GM19239 (cell line): Measurements from ENCODE around the gene MLF1.
"Not testable (repeated sequence)": the region's sequence is repeated elsewhere in the genome, so short reads cannot be mapped to it uniquely, and the experiment has no call there.

Experiments used
- DNase-seq: peaks from one replicate; pipeline ENCODE4 v3.0.0; 2011; ENCODE audit warnings: low spot score; ENCODE audit not compliant: insufficient read length
- FAIRE-seq: peaks from 2 replicates; lab custom pipeline; 2011; peaks lifted over from hg19 to GRCh38; lab: Jason Lieb, UNC

The MLF1 gene, protein sequence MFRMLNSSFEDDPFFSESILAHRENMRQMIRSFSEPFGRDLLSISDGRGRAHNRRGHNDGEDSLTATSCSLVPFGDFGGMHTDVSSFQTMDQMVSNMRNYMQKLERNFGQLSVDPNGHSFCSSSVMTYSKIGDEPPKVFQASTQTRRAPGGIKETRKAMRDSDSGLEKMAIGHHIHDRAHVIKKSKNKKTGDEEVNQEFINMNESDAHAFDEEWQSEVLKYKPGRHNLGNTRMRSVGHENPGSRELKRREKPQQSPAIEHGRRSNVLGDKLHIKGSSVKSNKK

GRCh38 chr3:158570999-158571702, at the start of gene MLF1:
Gene MLF1, plus strand, starts transcription at chr3:158571194. Its CDS starts 107 bp downstream, at chr3:158571301.
- DNase-seq (peak; percentile 82), FAIRE-seq (peak; percentile 90)

GRCh38 chr3:158522221-158523136, 48.5 kb upstream of the MLF1 start:
- DNase-seq, result no peak
- no peak for FAIRE-seq

DNA sequence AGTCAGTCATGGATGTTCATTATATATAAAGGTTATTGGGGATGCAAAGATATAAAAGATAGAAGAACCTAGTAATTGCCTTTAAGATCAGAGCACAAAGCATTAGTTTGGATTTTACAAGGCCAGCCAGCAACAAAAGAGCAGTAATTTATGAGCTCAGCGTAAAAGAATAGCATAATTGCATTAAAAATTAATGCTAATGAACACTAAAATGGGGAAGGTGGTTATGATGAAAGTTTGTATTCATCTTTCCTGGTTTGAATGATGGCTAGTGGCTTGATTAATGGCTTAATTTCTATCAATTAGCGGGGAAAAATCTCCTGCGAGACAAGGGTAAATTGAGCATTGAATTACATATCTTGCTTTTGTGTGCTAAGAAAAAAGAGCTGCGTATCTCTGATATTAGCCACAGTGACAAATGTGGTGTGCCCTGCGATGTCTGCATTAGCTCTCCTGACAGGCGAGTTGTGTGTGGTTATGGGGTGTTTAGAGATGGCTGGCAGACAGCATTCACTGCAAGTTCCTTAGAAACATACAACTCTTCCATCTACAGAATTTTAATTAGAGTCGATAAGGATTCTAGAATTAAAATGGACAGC, 42.8 kb upstream of the MLF1 start:
- FAIRE-seq (no peak), DNase-seq (no peak)

GRCh38 chr3:158531334-158531733, 39.7 kb upstream of the MLF1 start:
- DNase-seq (no peak), FAIRE-seq (no peak)

- DNase-seq (no peak), FAIRE-seq (peak; percentile 18)
Measured at GRCh38 chr3:158532099-158532734, 38.8 kb upstream of the MLF1 start.

GRCh38 chr3:158535918-158536317, 35.1 kb upstream of the MLF1 start:
- FAIRE-seq (no peak), DNase-seq (no peak)

DNA sequence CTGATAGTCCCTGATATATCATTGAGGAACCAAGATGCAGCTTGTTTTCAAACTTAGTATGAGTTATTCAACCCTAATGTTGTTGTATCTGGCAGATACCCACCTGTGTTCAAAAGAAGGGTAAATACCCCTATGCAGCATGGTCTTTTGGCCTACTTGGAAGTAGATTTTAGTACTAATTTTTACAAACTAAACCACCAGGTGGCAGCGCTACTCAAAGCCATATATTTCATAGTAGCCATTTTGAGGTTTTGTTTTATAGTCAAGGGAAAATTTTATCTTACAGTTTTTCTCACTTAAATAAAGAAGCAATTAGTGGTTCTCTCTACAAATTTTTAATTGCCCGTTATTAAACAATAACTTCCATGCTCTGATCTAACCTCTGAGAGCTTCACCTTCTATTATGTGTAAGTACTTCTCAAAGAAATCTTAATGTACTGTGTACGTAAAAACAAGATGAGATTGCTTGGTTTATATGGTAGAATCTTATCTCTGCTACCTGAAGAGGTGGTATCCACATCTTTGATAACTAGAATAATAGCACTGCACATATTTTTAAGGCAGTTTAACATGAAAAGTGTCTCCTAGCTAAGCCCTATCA, 31.5 kb upstream of the MLF1 start:
- FAIRE-seq (peak; percentile 42), DNase-seq (peak; percentile 3)

DNA sequence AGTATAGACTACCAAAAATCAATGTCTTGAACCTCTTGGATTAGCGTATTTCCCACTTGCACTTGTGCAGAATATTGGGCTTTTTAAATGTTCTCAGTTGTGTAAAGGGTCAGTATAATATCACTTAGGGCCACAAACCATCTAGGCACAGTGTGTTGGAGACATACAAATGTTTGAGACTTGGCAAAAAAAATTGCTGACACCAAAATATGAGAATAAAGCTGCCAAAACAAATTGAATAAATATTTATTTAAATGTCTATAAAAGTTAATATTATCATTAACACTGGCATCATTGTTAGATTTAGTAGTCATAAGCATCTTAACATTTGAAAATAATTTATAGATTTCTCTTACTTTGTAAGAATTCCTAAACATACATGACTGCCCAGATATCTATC, 30.9 kb upstream of the MLF1 start:
- FAIRE-seq, result no peak
- DNase-seq, result no peak

GRCh38 chr3:158548691-158549090, 22.3 kb upstream of the MLF1 start:
- DNase-seq, result no peak
- FAIRE-seq, result no peak

DNA sequence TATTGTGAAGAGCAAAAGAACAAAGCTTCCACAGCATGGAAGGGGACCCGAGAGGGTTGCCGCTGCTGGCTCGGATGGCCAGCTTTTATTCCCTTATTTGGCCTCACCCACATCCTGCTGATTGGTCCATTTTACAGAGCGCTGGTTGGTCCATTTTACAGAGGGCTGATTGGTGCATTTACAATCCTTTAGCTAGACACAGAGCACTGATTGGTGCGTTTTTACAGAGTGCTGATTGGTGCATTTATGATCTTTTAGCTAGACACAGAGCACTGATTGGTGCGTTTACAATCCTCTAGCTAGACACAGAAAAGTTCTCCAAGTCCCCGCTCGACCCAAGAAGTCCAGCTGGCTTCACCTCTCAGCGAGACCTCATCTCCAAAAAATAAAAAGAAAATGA, 21.1 kb upstream of the MLF1 start:
- not testable (repeated sequence) for DNase-seq, FAIRE-seq

- FAIRE-seq, result peak; percentile 8
- DNase-seq, result no peak
Measured at GRCh38 chr3:158552124-158552523, 18.9 kb upstream of the MLF1 start.

GRCh38 chr3:158559504-158559903, 11.5 kb upstream of the MLF1 start:
- DNase-seq, result no peak
- FAIRE-seq, result no peak

DNA sequence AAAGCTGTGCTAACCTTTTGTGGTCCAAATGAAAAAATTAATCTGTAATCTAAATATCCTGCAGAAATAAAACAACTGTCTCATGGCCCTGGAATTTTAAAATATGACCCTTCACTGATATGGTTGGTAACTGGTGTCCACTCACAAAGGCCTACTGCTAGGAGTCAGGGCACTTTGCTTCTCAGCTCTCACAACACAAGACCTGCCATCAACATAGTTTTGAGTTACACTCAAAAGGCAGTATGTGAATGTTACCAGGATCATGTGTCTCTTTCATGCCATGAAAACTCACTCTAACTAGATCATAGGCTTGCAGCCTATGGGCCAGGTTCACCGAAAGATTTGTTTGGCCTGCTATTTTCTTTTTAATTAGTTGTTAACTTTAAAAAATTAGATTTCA, 10.0 kb upstream of the MLF1 start:
- no peak for FAIRE-seq
- DNase-seq, result no peak

DNA sequence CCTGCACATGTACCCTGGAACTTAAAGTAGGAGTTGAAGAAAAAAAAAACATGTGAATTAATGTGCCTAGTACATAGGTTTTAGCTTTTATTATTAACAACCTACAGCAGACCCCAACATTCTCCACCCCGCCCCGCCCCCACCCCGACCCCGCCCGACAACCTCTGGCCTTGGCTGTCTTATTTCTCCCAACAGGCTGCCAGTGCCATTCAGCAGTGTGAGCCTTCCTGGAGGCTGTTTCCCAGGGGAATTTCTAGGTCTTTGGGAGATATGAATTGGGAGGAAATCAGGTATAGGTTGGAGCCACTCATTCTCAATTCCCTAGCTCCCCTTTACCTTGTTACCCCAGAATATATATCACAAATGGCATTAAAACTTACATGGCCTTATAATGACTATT, 8.3 kb upstream of the MLF1 start:
- no peak for DNase-seq
- FAIRE-seq, result no peak

DNA sequence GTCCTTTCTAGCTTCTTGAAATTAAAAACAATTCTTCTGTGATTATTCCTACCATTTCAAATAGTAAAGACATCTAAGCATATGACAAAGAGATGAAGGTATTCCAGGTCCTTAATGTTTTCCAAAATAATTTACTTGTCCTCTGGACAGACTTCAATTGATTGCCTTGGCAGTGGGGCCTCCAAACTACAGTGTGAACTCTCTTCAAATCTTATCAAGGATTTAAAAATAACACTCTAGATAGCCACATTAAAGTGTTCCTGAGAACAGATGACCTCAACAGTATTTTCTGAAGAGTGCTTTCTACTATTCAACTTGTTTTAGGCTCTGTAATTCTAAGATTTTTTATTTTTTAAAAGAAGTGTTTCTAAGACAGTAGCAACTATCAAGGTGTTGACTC, 7.9 kb upstream of the MLF1 start:
- DNase-seq, result no peak
- no peak for FAIRE-seq

DNA sequence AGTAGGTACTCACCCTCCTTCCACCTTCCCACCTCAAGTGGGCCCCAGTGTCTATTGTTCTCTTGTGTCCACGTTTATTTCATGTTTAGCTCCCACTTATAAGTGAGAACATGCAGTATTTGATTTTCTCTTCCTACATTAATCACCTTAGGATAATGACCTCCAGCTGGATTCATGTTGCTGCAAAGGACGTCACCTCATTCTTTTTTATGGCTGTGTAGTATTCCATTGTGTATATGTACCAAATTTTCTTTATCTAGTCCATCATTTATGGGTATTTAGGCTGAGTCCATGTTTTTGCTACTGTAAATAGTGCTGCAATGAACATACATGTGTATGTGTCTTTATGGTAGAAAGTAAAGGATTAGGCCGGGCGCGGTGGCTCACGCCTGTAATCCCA, 5.9 kb upstream of the MLF1 start:
- DNase-seq, result no peak
- FAIRE-seq, result no peak

- FAIRE-seq, result no peak
Measured at GRCh38 chr3:158568784-158569183, 2.2 kb upstream of the MLF1 start.

GRCh38 chr3:158569794-158570193, 1.2 kb upstream of the MLF1 start:
- FAIRE-seq, result no peak
- no peak for DNase-seq

More at GRCh38 chr3:158568784-158569183, 2.2 kb upstream of the MLF1 start:
- DNase-seq, result no peak

- FAIRE-seq (no peak), DNase-seq (no peak)
Measured at GRCh38 chr3:158571969-158572765, 1.2 kb downstream of the MLF1 start.
